Suppressor macrophage treated with lipopolysaccharide for 1 hour (primary cell): ENCODE data around the gene SLC2A9.

Experiments
- DNase-seq, 3 donors: peaks; one replicate each; pipeline ENCODE4 v3.0.0-alpha.2; 2020 to 2022

The SLC2A9 gene

GRCh38 chr4:10020871-10021652 lies at the start of gene SLC2A9:
Gene SLC2A9 (minus strand): TSS chr4:10021497. CDS start chr4:10021429, 68 bp downstream.
- peak; percentile 72 to 80 (median 75) for DNase-seq

- DNase-seq, result no peak
These were observed 47.9 kb upstream of the SLC2A9 start for GRCh38 chr4:10069075-10069642.

DNA sequence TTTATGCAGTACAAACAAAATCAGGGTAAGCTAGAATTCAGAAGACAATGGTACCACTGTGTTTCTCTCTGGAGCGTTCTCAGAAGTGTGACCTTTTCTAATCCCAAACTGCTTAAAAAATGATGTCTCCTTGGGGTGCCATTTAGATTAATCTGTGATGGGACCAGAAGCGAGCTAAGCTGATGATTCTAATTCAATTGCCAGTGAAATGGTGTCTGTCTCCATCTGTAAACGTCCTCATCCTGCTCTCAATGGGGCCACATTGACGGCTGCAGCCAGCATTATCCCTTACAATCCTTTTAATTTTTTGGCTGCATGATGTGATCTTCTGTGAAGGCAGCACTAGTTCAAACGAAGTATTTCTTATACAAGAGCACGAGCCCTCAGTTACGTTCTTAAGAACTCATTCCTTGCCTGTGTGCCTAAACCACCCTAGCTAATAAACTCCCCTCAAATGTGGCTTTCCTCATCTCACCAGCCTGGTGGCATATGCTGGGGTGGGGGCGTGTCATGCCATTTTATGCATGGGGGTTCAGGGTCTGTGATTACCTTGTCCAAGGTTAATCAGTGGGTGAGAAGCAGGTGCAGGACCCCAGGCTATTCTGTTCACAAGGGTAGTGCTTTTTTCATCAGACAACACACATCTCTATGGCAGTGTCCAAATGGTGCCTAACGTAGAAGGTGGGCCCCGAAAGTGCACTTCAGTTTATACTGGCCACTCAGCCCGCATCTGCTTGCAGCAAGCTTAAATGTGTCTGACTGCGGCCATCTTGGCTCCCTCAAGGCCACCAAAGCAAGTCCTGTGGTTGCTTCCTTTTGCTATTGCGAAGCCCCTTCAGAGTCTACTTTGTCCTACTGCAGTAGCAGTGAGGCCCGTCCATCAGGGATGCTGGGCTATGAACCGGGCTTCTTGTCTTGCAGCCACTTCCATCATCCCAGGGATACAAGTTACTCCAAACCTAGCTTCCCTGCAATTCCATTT lies 45.7 kb upstream of the SLC2A9 start:
- DNase-seq, result no peak

DNA sequence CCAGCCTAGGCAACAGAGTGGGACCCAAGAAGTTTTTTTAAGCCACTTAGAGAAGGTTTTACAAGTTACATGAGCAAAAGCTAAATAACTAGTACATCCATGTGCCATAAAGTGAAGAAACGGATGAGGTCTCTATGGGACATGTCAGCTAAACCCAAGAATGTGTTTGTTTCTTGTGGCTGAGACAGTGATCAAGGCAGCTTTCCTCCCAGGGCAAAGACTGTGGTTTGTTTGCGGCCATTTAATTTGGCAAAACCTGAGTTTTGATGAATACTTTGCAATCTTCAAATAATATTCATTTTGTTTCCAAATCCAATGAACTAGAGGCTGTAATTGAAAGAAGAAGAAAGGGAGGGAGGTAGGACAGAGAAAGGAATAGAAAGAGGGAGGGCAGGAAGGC lies 44.9 kb upstream of the SLC2A9 start:
- DNase-seq, result no peak

GRCh38 chr4:10063544-10064300 lies 42.4 kb upstream of the SLC2A9 start:
- DNase-seq, result peak; percentile 62 to 67 (median 65)

- DNase-seq, result no peak
These were observed 40.5 kb upstream of the SLC2A9 start for GRCh38 chr4:10061650-10062415.

DNA sequence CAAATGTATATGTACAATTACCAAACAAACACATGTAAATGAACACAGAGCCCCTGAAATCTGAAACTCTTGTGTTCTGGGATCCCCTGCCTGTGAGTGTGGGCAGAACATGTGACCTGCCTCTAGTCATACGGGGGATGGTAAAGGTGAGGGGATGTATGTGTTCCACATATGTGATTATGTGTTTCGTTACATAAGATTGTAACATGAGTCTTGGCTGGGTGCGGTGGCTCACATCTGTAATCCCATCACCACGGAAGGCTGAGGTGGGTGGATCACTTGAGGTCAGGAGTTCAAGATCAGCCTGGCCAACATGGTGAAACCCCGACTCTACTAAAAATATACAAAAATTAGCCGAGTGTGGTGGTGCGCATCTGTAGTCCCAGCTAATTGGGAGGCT lies 37.1 kb upstream of the SLC2A9 start:
- DNase-seq, result no peak

GRCh38 chr4:10057023-10057395 lies 35.7 kb upstream of the SLC2A9 start:
- no peak for DNase-seq

DNA sequence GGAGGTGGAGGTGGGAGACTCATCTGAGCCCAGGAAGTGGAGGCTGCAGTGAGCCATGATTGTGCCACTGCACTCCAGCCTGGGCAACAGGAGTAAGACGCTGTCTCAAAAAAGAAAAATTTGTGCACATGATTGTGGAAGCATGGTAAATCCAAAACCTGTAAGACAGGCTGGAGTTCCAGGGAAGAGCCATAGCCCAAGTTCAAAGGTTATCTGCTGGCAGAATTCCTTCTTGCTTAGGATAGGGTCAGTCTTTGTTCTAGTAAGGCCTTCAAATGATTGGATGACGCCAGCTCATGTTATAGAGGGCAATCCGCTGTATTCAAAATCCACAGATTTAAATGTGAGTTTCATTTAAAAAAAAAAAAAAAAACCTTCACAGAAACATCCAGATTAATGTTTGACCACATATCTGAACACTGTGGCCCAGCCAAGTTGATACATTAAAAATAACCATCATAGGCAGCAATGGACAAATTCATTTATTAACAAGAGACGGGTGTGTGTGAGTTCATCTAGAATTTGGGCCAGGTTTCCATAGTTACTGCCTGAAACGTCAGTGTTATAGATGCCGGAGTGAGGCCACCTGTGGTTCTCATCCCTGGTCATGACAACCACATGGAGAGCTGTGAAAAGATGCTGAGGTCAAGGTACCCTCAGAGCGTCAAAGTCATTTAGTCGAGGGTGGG lies 35.2 kb upstream of the SLC2A9 start:
- no peak for DNase-seq

- DNase-seq, result no peak
These were observed 34.6 kb upstream of the SLC2A9 start for GRCh38 chr4:10055871-10056270.

- DNase-seq, result no peak
These were observed 33.3 kb upstream of the SLC2A9 start for GRCh38 chr4:10054571-10055041.

- DNase-seq, result no peak
These were observed 32.5 kb upstream of the SLC2A9 start for GRCh38 chr4:10053635-10054453.

DNA sequence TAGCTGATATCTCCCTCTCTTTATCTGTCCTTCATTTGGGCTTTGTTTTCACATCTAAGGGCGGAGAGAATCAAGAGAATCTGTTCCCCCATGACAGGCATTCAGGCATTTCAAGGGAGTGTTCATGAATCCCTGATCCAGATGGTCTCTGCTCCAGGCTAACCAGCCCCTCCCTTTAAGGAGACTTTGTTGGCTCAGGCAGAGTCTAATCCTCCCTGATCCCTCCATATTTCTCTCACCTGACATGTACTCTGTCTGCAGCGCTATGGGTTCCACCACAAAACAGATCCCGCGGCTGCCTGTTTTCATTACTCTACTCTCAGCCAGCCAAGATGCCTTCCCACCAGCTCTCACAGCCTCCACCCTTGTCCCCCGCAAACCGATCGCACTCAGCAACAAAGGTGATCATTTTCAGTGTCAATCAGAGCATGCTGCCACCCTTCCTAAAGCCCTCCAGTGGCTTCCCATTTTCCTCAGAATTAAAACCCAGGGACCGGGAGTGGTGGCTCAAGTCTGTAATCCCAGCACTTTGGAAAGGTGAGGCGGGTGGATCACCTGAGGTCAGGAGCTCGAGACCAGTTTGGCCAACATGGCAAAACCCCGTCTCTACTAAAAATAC lies 30.3 kb upstream of the SLC2A9 start:
- no peak for DNase-seq

GRCh38 chr4:10050721-10051120 lies 29.4 kb upstream of the SLC2A9 start:
- DNase-seq, result no peak

- DNase-seq, result no peak
These were observed 29.0 kb upstream of the SLC2A9 start for GRCh38 chr4:10050261-10050661.

GRCh38 chr4:10048941-10049697 lies 27.8 kb upstream of the SLC2A9 start:
- no peak for DNase-seq

DNA sequence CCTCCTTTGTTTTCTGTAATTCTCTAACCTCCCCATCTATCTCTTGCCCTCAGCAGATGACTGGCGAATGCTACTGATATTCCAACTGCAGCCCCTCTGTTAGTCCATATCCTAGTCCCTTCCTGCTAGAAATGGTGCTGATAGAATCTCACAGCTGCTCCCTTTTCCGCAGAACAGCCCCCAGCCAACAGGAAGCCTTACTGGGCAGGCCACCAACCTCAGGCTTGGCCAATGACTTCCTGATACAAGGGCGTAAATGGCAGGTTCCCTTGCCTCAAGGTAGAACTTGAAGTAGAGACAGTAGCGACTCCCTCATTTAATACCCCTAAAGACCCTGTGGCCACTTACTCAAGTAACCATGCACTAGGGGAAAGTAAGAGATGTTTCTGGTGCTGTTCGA lies 26.7 kb upstream of the SLC2A9 start:
- DNase-seq, result no peak

GRCh38 chr4:10046471-10046870 lies 25.2 kb upstream of the SLC2A9 start:
- DNase-seq, result no peak

DNA sequence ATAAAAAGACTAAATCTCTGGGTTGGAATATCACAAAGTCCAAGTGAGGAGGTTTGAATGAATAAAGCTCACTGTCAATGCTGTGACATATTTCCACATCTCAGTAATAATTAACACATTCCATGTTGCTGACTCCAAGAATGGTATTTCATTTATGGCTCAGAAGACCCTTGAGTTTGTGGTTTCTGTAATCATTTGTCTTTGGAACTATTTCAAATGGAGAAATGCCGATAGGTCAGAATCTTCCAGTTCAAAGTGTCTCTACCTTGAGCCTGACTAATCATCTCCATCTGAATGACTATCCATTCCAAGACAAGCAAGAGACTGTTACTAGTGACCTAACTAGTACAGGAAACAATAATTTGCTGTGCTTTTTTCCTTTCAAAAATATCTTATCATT lies 24.2 kb upstream of the SLC2A9 start:
- DNase-seq, result no peak
